IPS-20b (cell line): ENCODE results near the gene LYRM1.

Source experiments
- H3K27ac ChIP-seq: one replicate; pipeline ENCODE4 v1.5.1; 2013; ENCODE audit warnings: low read length
- H3K27me3 ChIP-seq: 2 replicates; pipeline ENCODE4 v1.6.1; 2013; ENCODE audit warnings: mild to moderate bottlenecking, low read length, inconsistent platforms; ENCODE audit not compliant: insufficient read depth
- H3K36me3 ChIP-seq: 2 replicates; pipeline ENCODE4 v1.6.1; 2013; ENCODE audit warnings: low read depth, mild to moderate bottlenecking, inconsistent platforms, low read length, moderate library complexity; ENCODE audit not compliant: insufficient read depth
- H3K4me1 ChIP-seq: 2 replicates; pipeline ENCODE4 v1.6.1; 2013; ENCODE audit warnings: mild to moderate bottlenecking, control low read depth, inconsistent platforms, low read length, moderate library complexity; ENCODE audit not compliant: insufficient read depth
- H3K4me3 ChIP-seq: 2 replicates; pipeline ENCODE4 v1.5.1; 2013; ENCODE audit warnings: mild to moderate bottlenecking, low read length, inconsistent platforms
- H3K9ac ChIP-seq: 2 replicates; pipeline ENCODE4 v1.6.1; 2013; ENCODE audit warnings: low read depth, mild to moderate bottlenecking, inconsistent platforms, low read length, moderate library complexity
- H3K9me3 ChIP-seq: 2 replicates; pipeline ENCODE4 v1.6.1; 2013; ENCODE audit warnings: mild to moderate bottlenecking, low read depth, low read length, inconsistent platforms; ENCODE audit not compliant: insufficient read depth

The LYRM1 gene

GRCh38 chr16:20903899-20904506 is 3.4 kb downstream of the LYRM1 start:
- no peak overlapping the region for H3K4me3 ChIP-seq
- no peak overlapping the region for H3K9ac ChIP-seq
- H3K4me1 ChIP-seq, result peaks cover 7% of the 10 kb centered on the region; the same call in 1 of the 2 replicates
- H3K36me3 ChIP-seq, result peaks cover 7% of the 10 kb centered on the region; the same call in 1 of the 2 replicates
- no peaks in the 10 kb centered on the region for H3K27me3 ChIP-seq
- no peaks in the 10 kb centered on the region for H3K9me3 ChIP-seq
- H3K27ac ChIP-seq, result no peak overlapping the region

GRCh38 chr16:20904507-20905081 is 4.0 kb downstream of the LYRM1 start:
- Histone ChIP-seq H3K27me3 (no peaks in the 10 kb centered on the region), H3K36me3 (peaks cover 7% of the 10 kb centered on the region; the same call in 1 of the 2 replicates), H3K4me1 (peaks cover 2% of the 10 kb centered on the region; the same call in 1 of the 2 replicates), H3K9me3 (no peaks in the 10 kb centered on the region), H3K27ac (no peak overlapping the region), H3K9ac (no peak overlapping the region), H3K4me3 (no peak overlapping the region)

- H3K4me1 ChIP-seq, result peaks cover 2% of the 10 kb centered on the region; the same call in 1 of the 2 replicates
- no peak overlapping the region for H3K27ac ChIP-seq
Measured at GRCh38 chr16:20905576-20905975, 5.0 kb downstream of the LYRM1 start.

GRCh38 chr16:20906341-20907255 is 6.0 kb downstream of the LYRM1 start:
- Histone ChIP-seq H3K36me3 (peaks cover 7% of the 10 kb centered on the region; the same call in 1 of the 2 replicates), H3K27me3 (no peaks in the 10 kb centered on the region), H3K9ac (no peak overlapping the region), H3K9me3 (no peaks in the 10 kb centered on the region), H3K4me3 (no peak overlapping the region), H3K27ac (no peak overlapping the region), H3K4me1 (peaks cover 2% of the 10 kb centered on the region; the same call in 1 of the 2 replicates)

More at GRCh38 chr16:20905576-20905975, 5.0 kb downstream of the LYRM1 start:
- H3K27me3 ChIP-seq, result no peaks in the 10 kb centered on the region
- H3K4me3 ChIP-seq, result no peak overlapping the region
- H3K9ac ChIP-seq, result no peak overlapping the region
- H3K9me3 ChIP-seq, result no peaks in the 10 kb centered on the region
- peaks cover 7% of the 10 kb centered on the region; the same call in 1 of the 2 replicates for H3K36me3 ChIP-seq

- H3K36me3 ChIP-seq, result no peaks in the 10 kb centered on the region
- no peaks in the 10 kb centered on the region for H3K4me1 ChIP-seq
- no peak overlapping the region for H3K4me3 ChIP-seq
- no peak overlapping the region for H3K27ac ChIP-seq
- no peaks in the 10 kb centered on the region for H3K9me3 ChIP-seq
- H3K9ac ChIP-seq, result no peak overlapping the region
- H3K27me3 ChIP-seq, result no peaks in the 10 kb centered on the region
Measured at GRCh38 chr16:20910781-20911321, 10.3 kb downstream of the LYRM1 start.

GRCh38 chr16:20911361-20911760 is 10.8 kb downstream of the LYRM1 start:
- no peak overlapping the region for H3K27ac ChIP-seq
- H3K9me3 ChIP-seq, result no peaks in the 10 kb centered on the region
- H3K9ac ChIP-seq, result no peak overlapping the region
- no peaks in the 10 kb centered on the region for H3K36me3 ChIP-seq
- H3K4me3 ChIP-seq, result no peak overlapping the region
- H3K4me1 ChIP-seq, result no peaks in the 10 kb centered on the region
- no peaks in the 10 kb centered on the region for H3K27me3 ChIP-seq

GRCh38 chr16:20916289-20916688 is 15.7 kb downstream of the LYRM1 start:
- Histone ChIP-seq H3K9ac (no peak overlapping the region), H3K27ac (no peak overlapping the region), H3K9me3 (no peaks in the 10 kb centered on the region), H3K4me1 (peaks cover 7% of the 10 kb centered on the region), H3K27me3 (no peaks in the 10 kb centered on the region), H3K4me3 (no peak overlapping the region), H3K36me3 (peaks cover 3% of the 10 kb centered on the region; the same call in 1 of the 2 replicates)

- Histone ChIP-seq H3K4me1 (peaks cover 7% of the 10 kb centered on the region), H3K9ac (no peak overlapping the region), H3K9me3 (no peaks in the 10 kb centered on the region), H3K36me3 (peaks cover 3% of the 10 kb centered on the region; the same call in 1 of the 2 replicates), H3K27me3 (no peaks in the 10 kb centered on the region), H3K4me3 (no peak overlapping the region), H3K27ac (no peak overlapping the region)
Measured at GRCh38 chr16:20916942-20917341, 16.4 kb downstream of the LYRM1 start.

GRCh38 chr16:20918486-20919239 is 18.1 kb downstream of the LYRM1 start:
- H3K9ac ChIP-seq, result no peak overlapping the region
- H3K9me3 ChIP-seq, result no peaks in the 10 kb centered on the region
- H3K4me3 ChIP-seq, result no peak overlapping the region

GRCh38 chr16:20920091-20920490 is 19.5 kb downstream of the LYRM1 start:
- Histone ChIP-seq H3K36me3 (peaks cover 13% of the 10 kb centered on the region), H3K4me1 (peaks cover 7% of the 10 kb centered on the region), H3K9me3 (no peaks in the 10 kb centered on the region), H3K27me3 (no peaks in the 10 kb centered on the region), H3K9ac (no peak overlapping the region), H3K4me3 (no peak overlapping the region), H3K27ac (no peak overlapping the region)

More at GRCh38 chr16:20918486-20919239, 18.1 kb downstream of the LYRM1 start:
- H3K27me3 ChIP-seq, result no peaks in the 10 kb centered on the region
- H3K27ac ChIP-seq, result no peak overlapping the region
- H3K36me3 ChIP-seq, result peaks cover 3% of the 10 kb centered on the region; the same call in 1 of the 2 replicates
- H3K4me1 ChIP-seq, result peaks cover 7% of the 10 kb centered on the region

- Histone ChIP-seq H3K4me3 (no peak overlapping the region), H3K36me3 (peaks cover 13% of the 10 kb centered on the region), H3K27me3 (no peaks in the 10 kb centered on the region), H3K9me3 (no peaks in the 10 kb centered on the region), H3K27ac (no peak overlapping the region), H3K9ac (no peak overlapping the region), H3K4me1 (peaks cover 7% of the 10 kb centered on the region)
Measured at GRCh38 chr16:20920799-20921198, 20.2 kb downstream of the LYRM1 start.
